KMS-11 (cell line): ENCODE data around the gene RAB4A.

ENCODE experiments used
- H2AFZ ChIP-seq: fragments of 200-600 bp; sonication (generic); 2 replicates; pipeline ENCODE4 v1.6.1; 2016; ENCODE audit warnings: antibody characterized with exemption, mixed run types, low read depth
- H3K27ac ChIP-seq: fragments of 200-600 bp; sonication (generic); 2 replicates; pipeline ENCODE4 v1.6.1; 2016; ENCODE audit warnings: mild to moderate bottlenecking, mixed run types
- H3K27me3 ChIP-seq: fragments of 200-600 bp; sonication (generic); 2 replicates; pipeline ENCODE4 v1.6.1; 2017; ENCODE audit warnings: mild to moderate bottlenecking, low read depth, mixed run types, moderate library complexity; ENCODE audit not compliant: insufficient read depth
- H3K36me3 ChIP-seq: fragments of 200-600 bp; sonication (generic); 2 replicates; pipeline ENCODE4 v1.6.1; 2017; ENCODE audit warnings: mild to moderate bottlenecking, mixed run types; ENCODE audit not compliant: insufficient read depth
- H3K4me1 ChIP-seq: fragments of 200-600 bp; sonication (generic); 2 replicates; pipeline ENCODE4 v1.6.1; 2016; ENCODE audit warnings: mild to moderate bottlenecking, low read depth, mixed run types; ENCODE audit not compliant: poor library complexity, severe bottlenecking
- H3K4me2 ChIP-seq: fragments of 200-600 bp; sonication (generic); 2 replicates; pipeline ENCODE4 v1.7.0; 2016; ENCODE audit warnings: mild to moderate bottlenecking, mixed run types
- H3K4me3 ChIP-seq: fragments of 200-600 bp; sonication (generic); IDR thresholded peaks from 2 replicates; pipeline ENCODE4 v1.6.1; 2017; ENCODE audit warnings: low read depth, low read length, mixed read lengths; ENCODE audit not compliant: insufficient read depth
- H3K79me2 ChIP-seq: fragments of 200-600 bp; sonication (generic); 2 replicates; pipeline ENCODE4 v1.6.1; 2016; ENCODE audit warnings: low read depth, mixed run types; ENCODE audit not compliant: insufficient read depth
- H3K9ac ChIP-seq: fragments of 200-600 bp; sonication (generic); 2 replicates; pipeline ENCODE4 v1.6.1; 2016; ENCODE audit warnings: mild to moderate bottlenecking, mixed run types
- H4K20me1 ChIP-seq: fragments of 200-600 bp; sonication (generic); 2 replicates; pipeline ENCODE4 v1.6.1; 2016; ENCODE audit warnings: mild to moderate bottlenecking, mixed run types; ENCODE audit not compliant: insufficient read depth
- CTCF ChIP-seq: fragments of 200-600 bp; sonication (generic); conservative IDR thresholded peaks from 2 replicates; pipeline ENCODE4 v1.6.1; 2017; ENCODE audit warnings: low read depth, mild to moderate bottlenecking, antibody characterized with exemption, low read length, moderate library complexity, mixed read lengths

The RAB4A gene

GRCh38 chr1:229263254-229263653 lies 7.7 kb upstream of the RAB4A start:
- no peak for TF ChIP-seq CTCF
- Histone ChIP-seq H3K4me2 (no peak overlapping the region), H3K36me3 (no peaks in the 10 kb centered on the region), H3K4me3 (no peak overlapping the region), H3K27ac (no peak overlapping the region), H4K20me1 (no peaks in the 10 kb centered on the region), H3K79me2 (no peaks in the 10 kb centered on the region), H3K9ac (no peak overlapping the region), H3K27me3 (no peaks in the 10 kb centered on the region), H2AFZ (no peak overlapping the region), H3K4me1 (no peaks in the 10 kb centered on the region)

GRCh38 chr1:229264068-229264467 lies 6.8 kb upstream of the RAB4A start:
- no peaks in the 10 kb centered on the region for H3K79me2 ChIP-seq
- H4K20me1 ChIP-seq = no peaks in the 10 kb centered on the region
- no peak for TF ChIP-seq CTCF
- no peaks in the 10 kb centered on the region for H3K4me1 ChIP-seq
- H3K9ac ChIP-seq = no peak overlapping the region
- H3K4me2 ChIP-seq = no peak overlapping the region
- no peak overlapping the region for H2AFZ ChIP-seq
- no peak overlapping the region for H3K27ac ChIP-seq
- H3K36me3 ChIP-seq = no peaks in the 10 kb centered on the region
- no peaks in the 10 kb centered on the region for H3K27me3 ChIP-seq
- H3K4me3 ChIP-seq = no peak overlapping the region

GRCh38 chr1:229264487-229264886 lies 6.4 kb upstream of the RAB4A start:
- Histone ChIP-seq H3K4me3 (no peak overlapping the region), H3K27ac (no peak overlapping the region), H3K27me3 (no peaks in the 10 kb centered on the region), H3K79me2 (no peaks in the 10 kb centered on the region), H3K9ac (no peak overlapping the region), H3K4me1 (no peaks in the 10 kb centered on the region), H3K36me3 (no peaks in the 10 kb centered on the region), H3K4me2 (no peak overlapping the region), H2AFZ (no peak overlapping the region), H4K20me1 (no peaks in the 10 kb centered on the region)
- no peak for TF ChIP-seq CTCF

GRCh38 chr1:229266274-229266673 lies 4.6 kb upstream of the RAB4A start:
- Histone ChIP-seq H2AFZ (no peak overlapping the region), H3K79me2 (no peaks in the 10 kb centered on the region), H3K27ac (no peak overlapping the region), H3K27me3 (no peaks in the 10 kb centered on the region), H3K4me1 (peaks cover 6% of the 10 kb centered on the region), H3K4me3 (no peak overlapping the region), H3K9ac (no peak overlapping the region), H3K36me3 (no peaks in the 10 kb centered on the region), H4K20me1 (no peaks in the 10 kb centered on the region), H3K4me2 (no peak overlapping the region)
- no peak for TF ChIP-seq CTCF
